C4-2B (cell line): Measurements from ENCODE around the gene KREMEN1.

Source experiments
- CTCF ChIP-seq: fragments of 450-650 bp; conservative IDR thresholded peaks from 2 replicates; pipeline ENCODE4 v1.5.1; 2017; ENCODE audit warnings: mild to moderate bottlenecking
- ZFX ChIP-seq: fragments of 450-650 bp; IDR thresholded peaks from 2 replicates; pipeline ENCODE4 v1.6.1; 2017

GRCh38 chr22:29072193-29072978, 449 bp upstream of the KREMEN1 start:
- TF ChIP-seq CTCF (no peak), ZFX (no peak)
